Suppressor macrophage treated with lipopolysaccharide for 1 hour (primary cell): ENCODE results near the gene HOXD10.

Experiments
- DNase-seq, 3 donors: peaks; one replicate each; pipeline ENCODE4 v3.0.0-alpha.2; 2020 to 2022

HOXD10 gene

GRCh38 chr2:176096243-176096985, 20.2 kb upstream of the HOXD10 start:
- DNase-seq: peak in 1 of 3 donors; percentile 43

- peak; percentile 64 to 85 (median 80) for DNase-seq
These were observed 19.4 kb upstream of the HOXD10 start for GRCh38 chr2:176096986-176097819.

DNA sequence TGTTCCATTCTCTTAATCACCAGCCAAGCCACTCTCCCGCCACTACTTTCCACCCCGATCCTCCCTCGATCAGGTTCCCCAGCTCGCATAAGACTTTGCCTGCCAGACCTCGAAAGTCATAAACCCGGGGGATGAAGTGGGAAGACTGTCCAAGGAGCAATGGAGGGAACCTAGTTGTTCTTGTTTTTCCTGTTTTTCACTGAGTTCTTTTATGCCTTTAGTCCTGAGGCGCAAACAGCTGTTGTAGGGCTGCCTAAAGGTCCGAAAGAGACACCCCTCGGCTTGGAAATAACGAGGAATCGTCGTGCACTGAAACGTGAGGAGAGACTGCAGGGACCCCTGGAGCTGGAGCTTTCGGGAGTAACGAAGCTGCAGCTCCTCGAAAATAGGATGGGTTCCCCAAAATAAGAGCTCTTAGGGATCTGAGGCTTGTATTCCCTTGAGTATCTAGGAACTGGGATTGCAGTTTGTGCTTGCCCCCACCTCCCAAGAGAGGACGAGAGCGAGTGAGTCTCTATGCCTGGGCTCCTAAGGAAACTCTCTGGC, 18.7 kb upstream of the HOXD10 start:
- no peak for DNase-seq

DNA sequence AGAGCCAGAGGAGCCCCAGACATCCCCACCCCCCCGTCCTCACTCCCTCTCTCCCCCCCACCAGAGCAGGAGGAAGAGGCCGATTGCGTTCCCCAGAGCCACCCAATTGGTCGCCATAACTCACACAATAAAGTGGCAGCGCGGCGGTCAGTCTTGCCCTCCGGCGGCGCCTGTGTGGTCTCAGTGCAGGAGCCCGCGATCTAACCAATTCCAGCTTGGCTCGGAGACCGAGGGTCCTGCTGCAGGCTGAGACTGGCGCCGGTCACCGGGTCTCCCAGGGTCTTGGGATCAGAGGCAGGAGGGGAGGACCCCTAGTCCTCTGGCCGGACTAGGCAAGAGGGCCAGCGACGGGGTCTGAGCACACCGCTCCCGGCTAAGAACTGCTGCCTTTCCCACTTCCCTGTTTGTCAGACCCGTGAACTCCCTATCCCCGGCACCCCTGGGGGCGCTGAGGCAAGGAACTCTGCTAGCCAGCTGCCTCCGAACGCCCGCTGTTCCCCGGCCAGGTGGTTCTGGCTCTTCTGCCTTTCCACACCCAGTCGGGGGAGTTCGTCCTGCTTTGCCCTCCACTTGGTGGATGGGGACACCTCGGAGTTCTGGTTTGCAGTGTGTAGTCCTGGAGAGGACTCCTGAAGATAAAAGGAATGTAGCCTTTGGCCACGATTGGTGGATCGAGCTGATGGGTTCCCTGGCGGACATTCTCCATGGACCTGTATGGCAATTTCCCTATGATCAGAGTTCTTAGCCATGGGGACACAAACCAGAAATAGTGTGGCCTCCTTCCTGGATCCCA, 18.0 kb upstream of the HOXD10 start:
- no peak for DNase-seq

- no peak for DNase-seq
These were observed 17.3 kb upstream of the HOXD10 start for GRCh38 chr2:176099159-176099727.

DNA sequence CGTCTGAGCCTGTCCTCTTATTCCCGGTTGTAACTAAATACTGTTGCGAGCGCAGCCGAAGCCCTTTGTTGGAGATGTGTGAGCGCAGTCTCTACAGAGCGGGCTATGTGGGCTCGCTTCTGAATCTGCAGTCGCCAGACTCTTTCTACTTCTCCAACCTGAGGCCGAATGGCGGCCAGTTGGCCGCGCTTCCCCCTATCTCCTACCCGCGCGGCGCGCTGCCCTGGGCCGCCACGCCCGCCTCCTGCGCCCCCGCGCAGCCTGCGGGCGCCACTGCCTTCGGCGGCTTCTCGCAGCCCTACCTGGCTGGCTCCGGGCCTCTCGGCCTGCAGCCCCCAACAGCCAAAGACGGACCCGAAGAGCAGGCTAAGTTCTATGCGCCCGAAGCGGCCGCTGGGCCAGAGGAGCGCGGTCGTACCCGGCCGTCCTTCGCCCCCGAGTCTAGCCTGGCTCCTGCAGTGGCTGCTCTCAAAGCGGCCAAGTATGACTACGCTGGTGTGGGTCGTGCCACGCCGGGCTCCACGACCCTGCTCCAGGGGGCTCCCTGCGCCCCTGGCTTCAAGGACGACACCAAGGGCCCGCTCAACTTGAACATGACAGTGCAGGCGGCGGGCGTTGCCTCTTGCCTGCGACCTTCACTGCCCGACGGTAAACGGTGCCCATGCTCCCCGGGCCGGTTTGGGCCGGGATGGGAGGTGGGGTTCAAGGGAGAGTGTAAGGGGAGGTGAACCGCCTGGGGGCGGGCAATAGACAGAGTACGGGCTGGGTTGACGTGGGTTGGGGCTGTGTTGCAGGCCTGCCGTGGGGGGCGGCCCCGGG, 16.6 kb upstream of the HOXD10 start, which contains the start of gene HOXD12:
Gene HOXD12 (plus strand): TSS at position 68 of the 819 bp plus-strand sequence. CDS start 7 bp downstream, at position 75.
- DNase-seq: no peak

DNA sequence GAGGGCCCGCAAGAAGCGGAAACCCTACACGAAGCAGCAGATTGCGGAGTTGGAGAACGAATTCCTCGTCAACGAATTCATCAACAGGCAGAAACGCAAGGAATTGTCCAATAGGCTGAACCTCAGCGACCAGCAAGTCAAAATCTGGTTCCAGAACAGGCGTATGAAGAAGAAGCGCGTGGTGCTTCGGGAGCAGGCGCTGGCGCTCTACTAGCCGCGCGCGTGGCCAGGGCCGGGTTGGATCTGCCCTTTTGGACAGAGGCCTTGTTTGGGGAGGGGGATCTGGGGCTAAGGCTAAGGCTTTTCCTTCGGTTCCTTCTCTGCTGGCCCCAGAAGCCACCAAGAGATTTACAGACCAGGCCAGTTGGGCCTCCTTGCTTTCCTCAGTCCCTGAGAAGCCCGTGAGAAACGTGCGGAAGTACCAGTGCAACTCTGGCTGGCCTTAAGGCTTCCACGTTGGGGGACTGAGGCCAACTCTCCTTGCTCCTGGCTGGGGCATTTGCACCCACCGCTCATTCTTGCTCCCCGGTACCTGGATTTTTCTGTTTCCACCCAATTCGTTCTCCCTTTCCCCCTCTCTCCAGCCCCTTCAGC, 15.9 kb upstream of the HOXD10 start:
- DNase-seq: no peak

DNA sequence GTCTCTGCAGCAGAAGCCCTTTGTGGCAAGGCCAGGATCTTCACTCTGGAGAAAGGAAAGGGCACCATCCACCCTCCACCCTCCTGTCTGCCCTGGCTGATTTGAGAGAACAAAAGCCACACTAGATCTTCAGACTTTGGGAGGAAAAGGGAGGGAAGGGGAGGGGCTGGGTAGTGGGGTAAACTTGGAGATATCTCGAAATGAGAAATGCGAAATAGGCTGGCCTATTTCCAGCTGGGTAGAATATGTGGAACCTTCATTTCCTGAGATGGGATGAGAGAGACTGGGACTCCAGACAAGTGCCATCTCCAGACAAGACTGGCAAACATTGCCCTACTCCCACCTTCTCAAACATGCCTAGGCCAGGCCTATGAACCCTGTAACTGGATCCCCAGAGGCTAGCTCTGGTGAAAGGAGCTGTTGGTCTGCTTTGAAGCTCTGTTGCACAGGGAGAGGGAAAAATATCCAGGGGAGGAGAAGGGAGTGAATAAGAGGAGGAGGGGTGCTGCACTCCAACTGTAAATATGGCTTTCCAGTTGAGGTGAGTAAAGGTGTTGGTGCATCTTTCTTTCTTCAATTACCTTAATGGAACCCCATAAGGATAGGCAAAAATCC, 15.3 kb upstream of the HOXD10 start:
- DNase-seq: no peak

- no peak for DNase-seq
These were observed 14.7 kb upstream of the HOXD10 start for GRCh38 chr2:176101842-176102241.

GRCh38 chr2:176102309-176102866, 14.2 kb upstream of the HOXD10 start:
- DNase-seq: no peak

- no peak for DNase-seq
These were observed 13.4 kb upstream of the HOXD10 start for GRCh38 chr2:176103194-176103593.

DNA sequence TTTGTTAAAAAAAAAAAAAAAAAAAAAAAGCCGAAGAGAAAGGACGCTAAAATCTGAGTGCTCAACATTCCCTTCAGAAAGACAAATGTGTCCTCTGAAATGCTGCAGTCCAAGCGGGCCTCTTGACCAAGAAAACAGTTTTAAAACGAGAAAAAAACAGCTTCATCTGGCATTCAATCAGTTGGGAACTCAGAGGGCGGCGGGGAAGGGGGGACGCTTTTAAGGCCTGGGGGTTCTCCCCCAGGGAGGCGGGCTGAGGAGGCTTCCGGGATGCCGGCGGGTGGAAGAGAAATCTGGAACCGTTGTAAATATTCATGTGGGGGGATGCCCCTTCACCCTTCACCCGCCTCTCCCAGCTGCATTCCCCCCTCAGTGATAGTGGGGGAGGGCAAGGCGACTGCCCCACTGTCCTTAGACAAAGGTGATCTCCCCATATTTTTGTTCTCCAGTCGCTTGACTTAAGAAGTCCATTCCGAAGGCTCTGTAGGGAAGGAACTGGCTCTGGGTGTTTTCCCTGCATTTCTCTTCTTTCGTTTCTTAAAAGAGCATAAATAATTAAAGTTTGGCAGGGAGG, 12.7 kb upstream of the HOXD10 start:
- DNase-seq: peak in 1 of 3 donors; percentile 28

GRCh38 chr2:176104316-176105077, 12.1 kb upstream of the HOXD10 start:
- DNase-seq: no peak

DNA sequence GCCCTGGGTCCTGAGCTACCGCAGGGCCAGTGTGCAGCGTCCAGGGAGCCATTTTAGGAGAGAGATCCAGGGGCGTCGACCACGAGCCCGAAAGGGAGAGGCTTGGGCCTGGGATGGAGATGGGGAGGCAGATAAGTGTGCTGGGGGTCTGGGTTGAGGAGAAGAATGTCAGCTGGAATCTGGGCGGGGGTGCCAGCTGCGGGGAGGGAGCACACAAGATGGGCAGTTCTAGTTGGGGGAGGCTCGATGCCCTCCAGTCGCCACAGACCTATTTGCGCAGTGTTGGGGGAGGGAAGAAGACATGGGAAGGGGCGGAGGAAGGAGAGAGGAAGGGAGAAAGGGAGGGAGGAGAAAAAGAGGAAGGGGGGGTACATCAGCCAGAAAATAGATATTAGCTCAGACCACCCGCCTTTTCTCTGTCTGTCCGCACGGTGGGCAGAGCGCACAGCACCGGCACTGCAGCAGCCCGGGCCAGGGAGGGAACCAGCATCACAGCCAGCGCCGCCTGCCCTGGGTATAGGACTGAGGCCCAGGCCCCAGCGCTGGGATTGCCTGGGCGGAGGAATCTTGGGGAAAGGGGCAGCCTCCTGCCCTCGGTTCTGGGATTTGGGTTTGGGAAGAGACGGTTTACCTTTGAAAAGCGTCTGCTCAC, 11.4 kb upstream of the HOXD10 start:
- no peak for DNase-seq

- DNase-seq: no peak
These were observed 10.6 kb upstream of the HOXD10 start for GRCh38 chr2:176105730-176106580.

DNA sequence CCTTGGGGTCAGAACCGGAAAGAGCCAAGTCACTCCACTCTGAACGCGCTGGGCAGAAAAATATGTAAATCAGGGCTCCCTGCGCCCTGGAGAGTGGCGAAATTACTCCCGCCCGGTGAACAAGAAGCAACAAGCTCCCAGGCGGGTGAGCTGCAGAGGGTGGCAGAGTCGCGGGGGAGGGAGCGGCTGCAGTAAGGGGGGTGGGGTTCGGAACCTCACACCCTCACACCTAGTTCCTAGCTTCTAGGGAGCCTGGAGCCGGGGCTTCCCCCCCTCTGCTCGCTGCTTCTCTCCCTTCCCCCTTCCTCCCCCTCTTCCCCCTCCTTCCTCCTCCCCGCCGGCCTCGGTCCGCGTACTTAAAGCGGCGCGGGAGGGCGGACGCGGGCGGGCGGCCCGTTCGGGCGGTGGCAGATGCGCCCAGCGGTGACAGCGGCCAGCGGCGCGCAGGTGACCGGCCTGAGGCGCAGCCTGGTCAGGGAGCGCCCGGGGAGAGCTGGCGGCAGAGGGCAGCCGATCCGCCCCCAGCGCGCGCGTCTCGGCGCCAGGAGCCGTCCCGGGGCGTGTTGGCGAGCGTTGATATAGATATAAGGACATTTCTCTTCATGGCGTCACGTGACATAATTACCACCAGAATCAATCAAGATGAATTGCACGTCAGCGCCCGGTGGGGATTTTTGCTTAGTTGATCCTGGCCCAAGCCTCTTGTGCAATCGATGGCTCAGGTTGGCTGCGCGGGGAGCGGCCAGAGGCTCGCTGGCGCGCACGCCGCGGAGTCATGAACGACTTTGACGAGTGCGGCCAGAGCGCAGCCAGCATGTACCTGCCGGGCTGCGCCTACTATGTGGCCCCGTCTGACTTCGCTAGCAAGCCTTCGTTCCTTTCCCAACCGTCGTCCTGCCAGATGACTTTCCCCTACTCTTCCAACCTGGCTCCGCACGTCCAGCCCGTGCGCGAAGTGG, 9.7 kb upstream of the HOXD10 start, which contains the start of gene HOXD11:
Gene HOXD11 (plus strand): TSS at position 700 of the 959 bp plus-strand sequence. CDS start 76 bp downstream, at position 776.
- peak; percentile 46 to 51 (median 49) for DNase-seq
